Mesenchymal stem cell (in vitro differentiated cells and primary cell): Measurements from ENCODE around the gene CRADD.

Experiments used
- DNase-seq: peaks from one replicate; pipeline ENCODE4 v3.0.0-alpha.2; 2013
- H2AFZ ChIP-seq: one replicate; pipeline ENCODE4 v1.6.1; 2013; ENCODE audit warnings: low read depth, mild to moderate bottlenecking, control low read depth, inconsistent platforms, low read length, moderate library complexity
- H2AK5ac ChIP-seq: 2 replicates; pipeline ENCODE4 v1.6.1; 2013; ENCODE audit warnings: low read length, moderate library complexity, mild to moderate bottlenecking, inconsistent platforms; ENCODE audit not compliant: severe bottlenecking
- H2BK120ac ChIP-seq: one replicate; pipeline ENCODE4 v1.6.1; 2013; ENCODE audit warnings: low read depth, mild to moderate bottlenecking, inconsistent platforms, low read length, moderate library complexity
- H2BK12ac ChIP-seq, 2 experiments: one replicate each; pipeline ENCODE4 v1.6.1; 2013; ENCODE audit warnings: inconsistent platforms in 2 of 2, low read length in 2 of 2, mild to moderate bottlenecking in 2 of 2, moderate library complexity in 2 of 2, control low read depth in 1 of 2
- H2BK15ac ChIP-seq: one replicate; pipeline ENCODE4 v1.6.1; 2013; ENCODE audit warnings: mild to moderate bottlenecking, low read depth, inconsistent platforms; ENCODE audit not compliant: poor library complexity, severe bottlenecking
- H2BK5ac ChIP-seq: 2 replicates; pipeline ENCODE4 v1.6.1; 2013; ENCODE audit warnings: low read depth, mild to moderate bottlenecking, low read length, control low read depth, inconsistent platforms; ENCODE audit not compliant: poor library complexity, severe bottlenecking
- H3K14ac ChIP-seq, 2 experiments: one replicate each; pipeline ENCODE4 v1.6.1; 2013; ENCODE audit warnings: inconsistent platforms in 2 of 2, low read length in 2 of 2, control low read depth in 1 of 2, mild to moderate bottlenecking in 1 of 2, moderate library complexity in 1 of 2
- H3K18ac ChIP-seq, 2 experiments: one replicate each; pipeline ENCODE4 v1.6.1; 2013; ENCODE audit warnings: inconsistent platforms in 2 of 2, low read length in 2 of 2, control low read depth in 1 of 2, low read depth in 1 of 2, mild to moderate bottlenecking in 1 of 2
- H3K23ac ChIP-seq, 2 experiments: one replicate each; pipeline ENCODE4 v1.6.1; 2013; ENCODE audit warnings: inconsistent platforms in 2 of 2, low read length in 2 of 2, mild to moderate bottlenecking in 2 of 2, moderate library complexity in 2 of 2, control low read depth in 1 of 2
- H3K27ac ChIP-seq: 2 replicates; pipeline ENCODE4 v1.5.1; 2013; ENCODE audit warnings: mild to moderate bottlenecking, moderate library complexity, low read length, control low read depth, inconsistent platforms; ENCODE audit not compliant: poor library complexity, severe bottlenecking
- H3K27me3 ChIP-seq, 2 experiments: 2 replicates each; pipeline versions ENCODE4 v1.6.1 to v1.7.0; 2013; ENCODE audit warnings: low read length in 2 of 2, mild to moderate bottlenecking in 2 of 2, moderate library complexity in 2 of 2, control low read depth in 1 of 2, inconsistent platforms in 1 of 2; ENCODE audit not compliant: control insufficient read depth in 1 of 2, insufficient read depth in 1 of 2
- H3K36me3 ChIP-seq, 2 experiments: 2 replicates each; pipeline versions ENCODE4 v1.6.1 to v1.7.0; 2013; ENCODE audit warnings: low read length in 2 of 2, control low read depth in 1 of 2, inconsistent platforms in 1 of 2, low read depth in 1 of 2, mild to moderate bottlenecking in 1 of 2; ENCODE audit not compliant: insufficient read depth in 2 of 2, control insufficient read depth in 1 of 2
- H3K4ac ChIP-seq, 2 experiments: one replicate each; pipeline ENCODE4 v1.6.1; 2013; ENCODE audit warnings: inconsistent platforms in 2 of 2, low read length in 2 of 2, mild to moderate bottlenecking in 2 of 2, moderate library complexity in 2 of 2, control low read depth in 1 of 2, low read depth in 1 of 2
- H3K4me1 ChIP-seq: 2 replicates; pipeline ENCODE4 v1.6.1; 2013; ENCODE audit warnings: low read depth, low read length, control low read depth; ENCODE audit not compliant: control insufficient read depth, insufficient read depth
- H3K4me2 ChIP-seq: 2 replicates; pipeline ENCODE4 v1.6.1; 2013; ENCODE audit warnings: low read length, mild to moderate bottlenecking, inconsistent platforms; ENCODE audit not compliant: poor library complexity, severe bottlenecking
- H3K4me3 ChIP-seq, 2 experiments: 2 replicates each; pipeline versions ENCODE4 v1.5.1 to v1.7.0; 2013; ENCODE audit warnings: low read length in 2 of 2, mild to moderate bottlenecking in 2 of 2, control low read depth in 1 of 2, low read depth in 1 of 2; ENCODE audit not compliant: insufficient read depth in 1 of 2
- H3K79me1 ChIP-seq: replicated peaks from 2 replicates; pipeline ENCODE4 v1.6.1; 2013; ENCODE audit warnings: mild to moderate bottlenecking, control low read depth, low read length, inconsistent platforms; ENCODE audit not compliant: poor library complexity, severe bottlenecking
- H3K9ac ChIP-seq: 2 replicates; pipeline ENCODE4 v1.7.0; 2013; ENCODE audit warnings: mild to moderate bottlenecking, low read length, moderate library complexity
- H3K9me3 ChIP-seq: 2 replicates; pipeline ENCODE4 v1.7.0; 2013; ENCODE audit warnings: mild to moderate bottlenecking, low read length; ENCODE audit not compliant: control insufficient read depth
- H4K8ac ChIP-seq: one replicate; pipeline ENCODE4 v1.6.1; 2013; ENCODE audit warnings: inconsistent platforms, mild to moderate bottlenecking, low read length, moderate library complexity
- H4K91ac ChIP-seq: one replicate; pipeline ENCODE4 v1.6.1; 2013; ENCODE audit warnings: mild to moderate bottlenecking, low read length, inconsistent platforms
- WGBS: methylation state at CpG from one replicate; pipeline ENCODE4 v1.1.7; 2013; ENCODE audit warnings: mixed read lengths; 5-methylcytosine and 5-hydroxymethylcytosine counted together

CRADD gene

GRCh38 chr12:93916402-93916801 is 239.2 kb downstream of the CRADD start:
- H3K9ac ChIP-seq = no peak overlapping the region
- H3K4me3 ChIP-seq = no peak overlapping the region
- no peak overlapping the region for H2BK120ac ChIP-seq
- no peak overlapping the region for H3K23ac ChIP-seq
- WGBS = 96% methylated on average over 7 of the region's 7 CpGs
- no peak overlapping the region for H2AFZ ChIP-seq
- no peak overlapping the region for H3K4me2 ChIP-seq
- no peak overlapping the region for H2BK15ac ChIP-seq
- no peaks in the 10 kb centered on the region for H3K27me3 ChIP-seq
- no peak overlapping the region for H2AK5ac ChIP-seq
- no peaks in the 10 kb centered on the region for H3K9me3 ChIP-seq
- no peaks in the 10 kb centered on the region for H3K36me3 ChIP-seq
- no peak overlapping the region for H4K8ac ChIP-seq
- H2BK5ac ChIP-seq = no peak overlapping the region
- H3K18ac ChIP-seq = no peak overlapping the region
- H3K79me1 ChIP-seq = no peaks in the 10 kb centered on the region
- no peak overlapping the region for H4K91ac ChIP-seq
- no peak overlapping the region for H2BK12ac ChIP-seq
- no peak overlapping the region for H3K14ac ChIP-seq
- peaks cover 1% of the 10 kb centered on the region for H3K4me1 ChIP-seq
- H3K27ac ChIP-seq = no peak overlapping the region
- DNase-seq = no peak
- no peak overlapping the region for H3K4ac ChIP-seq

GRCh38 chr12:93918262-93918661 is 241.1 kb downstream of the CRADD start:
- Histone ChIP-seq H3K79me1 (no peaks in the 10 kb centered on the region), H2BK12ac (no peak overlapping the region), H3K4ac (no peak overlapping the region), H3K14ac (no peak overlapping the region), H3K4me2 (no peak overlapping the region), H4K91ac (no peak overlapping the region), H2AFZ (no peak overlapping the region), H3K9me3 (no peaks in the 10 kb centered on the region), H3K4me1 (peaks cover 1% of the 10 kb centered on the region), H3K27ac (no peak overlapping the region), H2BK15ac (no peak overlapping the region), H3K27me3 (no peaks in the 10 kb centered on the region), H2AK5ac (no peak overlapping the region), H2BK120ac (no peak overlapping the region), H4K8ac (no peak overlapping the region), H3K4me3 (no peak overlapping the region), H3K18ac (no peak overlapping the region), H3K9ac (peak overlapping the region; percentile 80), H2BK5ac (no peak overlapping the region), H3K36me3 (no peaks in the 10 kb centered on the region), H3K23ac (no peak overlapping the region)
- 91% methylated on average over 6 of the region's 6 CpGs for WGBS
- DNase-seq = peak; percentile 46

- H3K9ac ChIP-seq = peak overlapping the region; percentile 80
- 93% methylated on average over 2 of the region's 4 CpGs for WGBS
These were observed 241.7 kb downstream of the CRADD start for GRCh38 chr12:93918900-93919299.

GRCh38 chr12:93921521-93921920 is 244.3 kb downstream of the CRADD start:
- WGBS = 86% methylated on average over 1 of the region's 3 CpGs
- Histone ChIP-seq H3K18ac (no peak overlapping the region), H3K79me1 (no peaks in the 10 kb centered on the region), H3K4me2 (no peak overlapping the region), H2BK15ac (no peak overlapping the region), H3K36me3 (no peaks in the 10 kb centered on the region), H2AK5ac (no peak overlapping the region), H3K27ac (no peak overlapping the region), H3K14ac (no peak overlapping the region), H4K91ac (no peak overlapping the region), H3K9me3 (peaks cover 12% of the 10 kb centered on the region), H3K4me1 (peaks cover 1% of the 10 kb centered on the region), H2BK5ac (no peak overlapping the region), H3K4me3 (no peak overlapping the region), H3K4ac (no peak overlapping the region), H3K27me3 (no peaks in the 10 kb centered on the region), H2BK120ac (no peak overlapping the region), H2AFZ (no peak overlapping the region), H3K9ac (no peak overlapping the region), H3K23ac (no peak overlapping the region), H2BK12ac (no peak overlapping the region), H4K8ac (no peak overlapping the region)
- DNase-seq = no peak

More at GRCh38 chr12:93918900-93919299, 241.7 kb downstream of the CRADD start:
- no peak overlapping the region for H2BK5ac ChIP-seq
- no peak overlapping the region for H2BK12ac ChIP-seq
- no peaks in the 10 kb centered on the region for H3K36me3 ChIP-seq
- no peaks in the 10 kb centered on the region for H3K27me3 ChIP-seq
- no peak overlapping the region for H4K8ac ChIP-seq
- H2BK120ac ChIP-seq = no peak overlapping the region
- H2AK5ac ChIP-seq = no peak overlapping the region
- H4K91ac ChIP-seq = no peak overlapping the region
- no peak overlapping the region for H3K27ac ChIP-seq
- H2BK15ac ChIP-seq = no peak overlapping the region
- H3K4ac ChIP-seq = no peak overlapping the region
- peaks cover 1% of the 10 kb centered on the region for H3K4me1 ChIP-seq
- no peak overlapping the region for H3K18ac ChIP-seq
- H3K9me3 ChIP-seq = no peaks in the 10 kb centered on the region
- no peak overlapping the region for H3K23ac ChIP-seq
- H3K4me3 ChIP-seq = no peak overlapping the region
- H3K14ac ChIP-seq = no peak overlapping the region
- no peak for DNase-seq
- H3K4me2 ChIP-seq = no peak overlapping the region
- H2AFZ ChIP-seq = no peak overlapping the region
- H3K79me1 ChIP-seq = no peaks in the 10 kb centered on the region
